Spleen (tissue), 11 donors: Measurements from ENCODE around the gene CD48. TPM values are rescaled to one million over a fixed set of nuclear protein-coding genes. Genes with fewer than 3 reads are reported as not detected.

Source experiments
- DNase-seq: peaks from one replicate; pipeline ENCODE4 v3.0.0-alpha.2; 2020
- H3K27ac ChIP-seq, 8 donors: fragments of 200-600 bp; sonication (generic) in 7 of 8; 1 replicate in 4 of 8; 2 replicates in 4 of 8; pipeline versions ENCODE4 v1.5.0 to v1.8.0; 2016 to 2021; ENCODE audit warnings: inconsistent platforms in 4 of 8, mild to moderate bottlenecking in 4 of 8, moderate library complexity in 1 of 8
- H3K27me3 ChIP-seq, 7 donors: fragments of 200-600 bp; sonication (generic) in 6 of 7; replicated peaks in 1 of 7; 1 replicate in 4 of 7; 2 replicates in 3 of 7; pipeline versions ENCODE4 v1.5.0 to v1.8.0; 2016 to 2021; ENCODE audit warnings: inconsistent platforms in 3 of 7, mild to moderate bottlenecking in 1 of 7
- H3K36me3 ChIP-seq, 6 donors: fragments of 200-600 bp; sonication (generic) in 5 of 6; 1 replicate in 4 of 6; 2 replicates in 2 of 6; pipeline versions ENCODE4 v1.5.0 to v1.8.0; 2016 to 2021; ENCODE audit warnings: inconsistent platforms in 2 of 6
- H3K4me1 ChIP-seq, 6 donors: fragments of 200-600 bp; sonication (generic) in 5 of 6; 1 replicate in 3 of 6; 2 replicates in 3 of 6; pipeline versions ENCODE4 v1.5.0 to v1.8.0; 2016 to 2021; ENCODE audit warnings: inconsistent platforms in 3 of 6
- H3K4me3 ChIP-seq, 8 donors: fragments of 200-600 bp; sonication (generic) in 7 of 8; 1 replicate in 4 of 8; 2 replicates in 4 of 8; pipeline versions ENCODE4 v1.5.0 to v1.8.0; 2016 to 2021; ENCODE audit warnings: inconsistent platforms in 4 of 8, mild to moderate bottlenecking in 4 of 8, moderate library complexity in 2 of 8
- H3K9me3 ChIP-seq, 8 donors: fragments of 200-600 bp; sonication (generic) in 7 of 8; 1 replicate in 4 of 8; 2 replicates in 4 of 8; pipeline versions ENCODE4 v1.5.0 to v1.8.0; 2016 to 2021; ENCODE audit warnings: inconsistent platforms in 4 of 8
- CTCF ChIP-seq, 11 experiments: fragments of 200-600 bp in 7 of 11; fragments of 450-650 bp in 4 of 11; sonication (generic) in 4 of 11; IDR thresholded peaks in 8 of 11; conservative IDR thresholded peaks in 3 of 11; 1 replicate in 7 of 11; 2 replicates in 4 of 11; pipeline versions ENCODE4 v1.4.0 to v1.8.0; 2016 to 2021; ENCODE audit warnings: antibody characterized with exemption in 11 of 11, inconsistent platforms in 4 of 11, mild to moderate bottlenecking in 1 of 11
- POLR2A ChIP-seq, 3 donors: fragments of 450-650 bp; IDR thresholded peaks; one replicate each; pipeline ENCODE4 v1.5.1; 2017; ENCODE audit warnings: antibody characterized with exemption in 3 of 3, mild to moderate bottlenecking in 1 of 3
- POLR2AphosphoS5 ChIP-seq, 3 donors: sonication (generic); formaldehyde crosslinking; IDR thresholded peaks; one replicate each; pipeline ENCODE4 v1.5.1; 2017; ENCODE audit warnings: antibody characterized with exemption in 3 of 3
- WGBS, 5 donors: extraction: QIAGEN DNeasy Blood & Tissue Kit in 3 of 5; methylation state at CpG; one replicate each; pipeline versions ENCODE4 v1.1.5 to v1.1.7; 2013 to 2018; 5-methylcytosine and 5-hydroxymethylcytosine counted together
- intact Hi-C: fragments of 100-400 bp; cut with DNase I; formaldehyde crosslinking; loops from one replicate; pipeline ENCODE4 v1.15.0; 2023; ENCODE audit warnings: low total_unique reads
- polyA plus RNA-seq, 3 donors: library from polyadenylated mRNA; stranded (reverse); fragments of 200-250 nt; gene quantifications; one replicate each; pipeline ENCODE4 v1.2.1, GENCODE V29; 2013
- total RNA-seq, 7 donors: library from RNA; depleted of rRNA in 3 of 7; stranded (reverse); fragments of >200 nt in 3 of 7; fragmentation: NEBNext Ultra II Directional in 4 of 7; extraction: Animal tissue kit (Norgen Biotek cat#: 25700) in 4 of 7; gene quantifications; one replicate each; pipeline versions ENCODE4 v1.1.0 to v1.2.1, GENCODE V29; 2016 to 2021
- donor health status: healthy with polysubstance abuse.
- donor health status: DM: no; HTN: no; CAD: no; lungs with moderate emphysema.
- donor health status: DM: no; HTN: no; CAD: no.
- donor health status: Bipolar disorder and iron deficiency.
- donor health status: healthy.
- donor health status: DM: no; HTN: no; CAD: no.
- donor health status: DM: yes; HTN: yes; CAD: no.

CD48 gene
- total and polyA plus RNA-seq, 10 donors, result 150 to 510 (median 248) TPM

GRCh38 chr1:160709715-160710114 is 1.9 kb downstream of the CD48 start:
- H3K27me3 ChIP-seq, result no peaks in the 10 kb centered on the region
- TF ChIP-seq POLR2AphosphoS5 (IDR thresholded peaks at IDR 0.05) (no peak), POLR2A (IDR thresholded peaks at IDR 0.05) (no peak)
- peaks cover 0 to 5% (median 0%) of the 10 kb centered on the region in 6 donors for H3K36me3 ChIP-seq
- DNase-seq, result no peak
- H3K9me3 ChIP-seq, result no peaks in the 10 kb centered on the region
- H3K27ac ChIP-seq, result peak overlapping the region in 7 of 8 donors; percentile 86 to 95 (median 91)
- peaks cover 27 to 89% (median 80%) of the 10 kb centered on the region in 6 donors for H3K4me1 ChIP-seq
- intact Hi-C loops, result no loop called here
- WGBS, 5 donors, result 43 to 60% (median 53%) methylated on average over 1 of the region's 1 CpG
- peak overlapping the region; percentile 3 to 77 (median 58) for H3K4me3 ChIP-seq

DNA sequence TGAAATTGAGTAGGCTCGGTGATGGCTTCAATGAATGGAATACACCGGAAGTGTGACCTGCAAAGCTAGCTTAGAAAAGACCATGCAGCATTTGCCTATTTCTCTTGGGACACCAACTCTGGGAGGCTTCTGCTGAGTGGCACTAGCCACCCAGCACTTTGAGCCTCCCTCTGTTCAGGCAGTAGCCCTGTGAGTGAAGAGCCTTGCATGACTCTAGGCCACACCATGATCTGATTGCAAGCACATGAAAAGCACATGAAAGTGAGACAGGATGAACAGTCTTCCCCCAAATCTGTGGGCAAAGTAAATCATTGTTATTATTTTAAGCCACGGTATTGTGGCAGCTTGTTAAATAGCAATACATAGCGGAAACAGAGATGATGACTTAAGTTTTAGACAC is 2.8 kb downstream of the CD48 start:
- peak in 1 of 3 donors; percentile 17 for TF ChIP-seq POLR2AphosphoS5 (IDR thresholded peaks at IDR 0.05)
- no peak for TF ChIP-seq POLR2A (IDR thresholded peaks at IDR 0.05)
- Histone ChIP-seq H3K4me3 (peak overlapping the region in 7 of 8 donors; percentile 42 to 77 (median 59)), H3K27ac (peak overlapping the region; percentile 64 to 95 (median 90)), H3K36me3 (peaks cover 0 to 8% (median 0%) of the 10 kb centered on the region in 6 donors), H3K27me3 (no peaks in the 10 kb centered on the region), H3K9me3 (no peaks in the 10 kb centered on the region), H3K4me1 (peaks cover 36 to 92% (median 84%) of the 10 kb centered on the region in 6 donors)
- intact Hi-C loops, result no loop called here
- WGBS, 5 donors, result 47 to 66% (median 55%) methylated on average over 4 of the region's 4 CpGs
- no peak for DNase-seq

- Histone ChIP-seq H3K4me1 (peaks cover 39 to 92% (median 84%) of the 10 kb centered on the region in 6 donors), H3K27ac (peak overlapping the region; percentile 64 to 95 (median 90)), H3K9me3 (no peaks in the 10 kb centered on the region), H3K4me3 (peak overlapping the region in 7 of 8 donors; percentile 42 to 77 (median 59)), H3K36me3 (peaks cover 0 to 15% (median 0%) of the 10 kb centered on the region in 6 donors), H3K27me3 (no peaks in the 10 kb centered on the region)
- 24 to 44% (median 36%) methylated on average over 4 of the region's 4 CpGs for WGBS, 5 donors
- intact Hi-C loops, result no loop called here
- DNase-seq, result no peak
- TF ChIP-seq POLR2A (IDR thresholded peaks at IDR 0.05) (no peak), POLR2AphosphoS5 (IDR thresholded peaks at IDR 0.05) (peak in 1 of 3 donors; percentile 55), CTCF (IDR thresholded peaks at IDR 0.05 in 8 of 11, conservative IDR thresholded peaks at IDR 0.05 in 3 of 11) (peak in 6 of 11 experiments; percentile 15 to 40 (median 25))
Observed at GRCh38 chr1:160708118-160708517, 3.5 kb downstream of the CD48 start.

- Histone ChIP-seq H3K4me3 (peak overlapping the region in 7 of 8 donors; percentile 42 to 77 (median 59)), H3K27ac (peak overlapping the region; percentile 64 to 95 (median 90)), H3K4me1 (peaks cover 36 to 92% (median 84%) of the 10 kb centered on the region in 6 donors)
Observed at GRCh38 chr1:160707236-160708064, 4.2 kb downstream of the CD48 start.

More at GRCh38 chr1:160707236-160708064, 4.2 kb downstream of the CD48 start:
- TF ChIP-seq POLR2AphosphoS5 (IDR thresholded peaks at IDR 0.05) (no peak), POLR2A (IDR thresholded peaks at IDR 0.05) (no peak), CTCF (IDR thresholded peaks at IDR 0.05 in 8 of 11, conservative IDR thresholded peaks at IDR 0.05 in 3 of 11) (no peak)
- H3K36me3 ChIP-seq, result peaks cover 0 to 21% (median 0%) of the 10 kb centered on the region in 6 donors
- 43 to 46% (median 46%) methylated on average over 8 of the region's 8 CpGs for WGBS, 5 donors
- H3K27me3 ChIP-seq, result no peaks in the 10 kb centered on the region
- intact Hi-C loops, result no loop called here
- no peak for DNase-seq
- H3K9me3 ChIP-seq, result no peaks in the 10 kb centered on the region
